Subcutaneous adipose tissue (tissue), 4 donors: ENCODE results near the gene GPBP1L1. TPM values are rescaled to one million over a fixed set of nuclear protein-coding genes. Genes with fewer than 3 reads are reported as not detected.

Experiments
- CTCF ChIP-seq: fragments of 450-650 bp; IDR thresholded peaks from one replicate; pipeline ENCODE4 v1.5.1; 2016; ENCODE audit warnings: low read depth, mild to moderate bottlenecking, control low read depth, antibody characterized with exemption, moderate library complexity
- total RNA-seq, 4 donors: library from RNA; depleted of rRNA; stranded (reverse); fragments of >200 nt; gene quantifications; one replicate each; pipeline ENCODE4 v1.1.0, GENCODE V29; 2016

Gene GPBP1L1
- total RNA-seq, 4 donors from 2014 or later: 85.3 to 124 (median 109) TPM

GRCh38 chr1:45621895-45622523 lies 64.3 kb downstream of the GPBP1L1 start:
- TF ChIP-seq CTCF: no peak

GRCh38 chr1:45621501-45621836 lies 64.9 kb downstream of the GPBP1L1 start:
- no peak for TF ChIP-seq CTCF

GRCh38 chr1:45620588-45621500 lies 65.5 kb downstream of the GPBP1L1 start:
- TF ChIP-seq CTCF: no peak

GRCh38 chr1:45619149-45619921 lies 67.0 kb downstream of the GPBP1L1 start:
- TF ChIP-seq CTCF: no peak

GRCh38 chr1:45617618-45618017 lies 68.7 kb downstream of the GPBP1L1 start:
- no peak for TF ChIP-seq CTCF

- TF ChIP-seq CTCF: no peak
These were observed 70.4 kb downstream of the GPBP1L1 start for GRCh38 chr1:45615885-45616284.
